Natural killer cell treated with Interleukin-12 subunit alpha and Interleukin-12 subunit beta and Interleukin-15 and Interleukin-18, amount 100 ng/mL, for 72 hours (primary cell): ENCODE data around the gene LMNTD1. TPM values are rescaled to one million over a fixed set of nuclear protein-coding genes. Genes with fewer than 3 reads are reported as not detected.
"Not testable (repeated sequence)": the region's sequence is repeated elsewhere in the genome, so short reads cannot be mapped to it uniquely, and the experiment has no call there.

Experiments
- ATAC-seq, 2 donors: fragments of 150-1000 bp; cut with Tn5 transposase in 1 of 2; sonication (Bioruptor Pico), chemical (Tn5 transposase) in 1 of 2; 2 replicates each; pipeline ENCODE4 v1.10.0; 2021
- DNase-seq: peaks from one replicate; pipeline ENCODE4 v3.0.0; 2022; ENCODE audit warnings: low spot score
- H3K27ac Mint-ChIP-seq, 2 donors: 1 replicate in 1 of 2; 2 replicates in 1 of 2; pipeline ENCODE4 v1.8.0; 2022; ENCODE audit warnings: mixed read lengths in 2 of 2, mild to moderate bottlenecking in 1 of 2, moderate library complexity in 1 of 2
- H3K27me3 Mint-ChIP-seq, 2 donors: 1 replicate in 1 of 2; 2 replicates in 1 of 2; pipeline ENCODE4 v1.8.0; 2022; ENCODE audit warnings: mixed read lengths in 2 of 2
- H3K36me3 Mint-ChIP-seq: one replicate; pipeline ENCODE4 v1.8.0; 2022; ENCODE audit warnings: mixed read lengths
- H3K4me1 Mint-ChIP-seq, 2 donors: 1 replicate in 1 of 2; 2 replicates in 1 of 2; pipeline ENCODE4 v1.8.0; 2022; ENCODE audit warnings: low read depth in 2 of 2, mixed read lengths in 2 of 2, mild to moderate bottlenecking in 1 of 2
- H3K4me3 Mint-ChIP-seq: one replicate; pipeline ENCODE4 v1.8.0; 2022; ENCODE audit warnings: mixed read lengths
- H3K9me3 Mint-ChIP-seq: 2 replicates; pipeline ENCODE4 v1.8.0; 2022; ENCODE audit warnings: mixed read lengths
- total RNA-seq, 2 donors: library from RNA; stranded (reverse); gene quantifications; one replicate each; pipeline ENCODE4 v1.2.3, GENCODE V29; 2022

The LMNTD1 gene, protein sequence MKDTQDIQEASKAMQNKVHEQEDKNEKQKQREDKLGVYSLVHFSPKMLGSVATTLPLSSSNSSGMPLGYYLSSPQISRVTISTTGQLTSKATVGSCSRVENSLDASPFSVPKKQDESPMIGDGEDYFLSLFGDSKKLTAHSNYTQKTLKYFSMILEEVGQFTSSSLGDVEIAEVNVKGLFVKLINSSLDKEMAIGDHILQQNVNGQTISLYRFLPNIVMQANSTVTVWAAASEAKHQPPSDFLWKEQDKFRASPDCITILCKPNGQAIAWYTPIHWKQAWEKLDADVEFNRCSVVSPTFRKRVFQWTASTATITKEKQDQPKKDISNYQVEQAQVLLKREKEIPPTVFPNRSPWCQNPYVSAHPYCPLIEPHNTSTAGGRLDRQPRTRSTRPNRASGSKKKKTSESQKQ
- total RNA-seq: not detected

DNA sequence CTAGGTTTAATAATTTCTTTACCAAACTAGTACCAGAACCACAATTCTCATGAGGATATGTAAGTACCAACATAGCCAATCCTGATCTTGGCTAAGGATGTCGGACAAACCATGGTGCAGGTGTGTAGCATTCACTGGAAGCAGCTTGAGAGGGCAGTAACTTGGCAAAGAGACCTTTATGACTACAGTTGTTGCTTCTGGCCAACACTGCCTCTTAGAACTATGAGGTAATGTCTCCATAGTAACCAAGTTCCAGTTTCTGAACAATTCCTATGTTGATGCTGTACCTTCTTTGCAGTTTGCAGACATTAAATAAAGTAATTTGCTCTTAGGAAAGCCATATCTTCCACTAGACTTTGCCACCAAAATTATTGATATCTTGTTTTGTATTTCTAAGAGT lies at the start of gene LMNTD1:
Gene LMNTD1 (minus strand): TSS at position 186 of the 400 bp plus-strand sequence. CDS start 324 bp downstream, outside the sequence.
- no peak within 1 kb of the TSS for H3K27ac Mint-ChIP-seq
- ATAC-seq (no peak), DNase-seq (no peak)
- peaks cover 4% of the 10 kb centered on the region for H3K36me3 Mint-ChIP-seq
- no peaks in the 10 kb centered on the region for H3K9me3 Mint-ChIP-seq
- no peak within 1 kb of the TSS for H3K4me3 Mint-ChIP-seq
- H3K27me3 Mint-ChIP-seq: peaks cover 11 to 16% of the 10 kb centered on the region in 2 donors
- no peaks in the 10 kb centered on the region for H3K4me1 Mint-ChIP-seq

GRCh38 chr12:25598956-25599355 lies 45.9 kb upstream of the LMNTD1 start:
- ATAC-seq (no peak), DNase-seq (no peak)
- no peak overlapping the region for H3K4me3 Mint-ChIP-seq
- H3K27ac Mint-ChIP-seq: no peak overlapping the region
- H3K9me3 Mint-ChIP-seq: peaks cover 11% of the 10 kb centered on the region
- peaks cover 0 to 2% of the 10 kb centered on the region in 2 donors for H3K27me3 Mint-ChIP-seq
- peaks cover 7 to 11% of the 10 kb centered on the region in 2 donors for H3K4me1 Mint-ChIP-seq
- H3K36me3 Mint-ChIP-seq: peaks cover 8% of the 10 kb centered on the region

DNA sequence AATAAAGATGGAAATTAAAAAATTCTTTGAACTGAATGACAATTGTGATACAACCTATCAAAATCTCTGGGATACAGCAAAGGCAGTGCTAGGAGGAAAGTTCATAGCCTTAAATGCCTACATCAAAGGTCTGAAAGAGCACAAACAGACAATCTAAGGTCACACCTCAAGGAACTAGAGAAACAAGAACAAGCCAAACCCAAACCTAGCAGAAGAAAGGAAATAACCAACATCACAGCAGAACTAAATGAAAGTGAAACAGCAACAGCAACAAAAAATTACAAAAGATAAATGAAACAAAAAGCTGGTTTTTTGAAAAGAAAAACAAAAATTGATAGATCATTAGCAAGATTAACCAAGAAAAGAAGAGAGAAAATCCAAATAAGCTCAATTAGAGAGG lies 42.4 kb upstream of the LMNTD1 start:
- Mint-ChIP-seq H3K4me1 (peaks cover 12 to 25% of the 10 kb centered on the region in 2 donors), H3K9me3 (peaks cover 14% of the 10 kb centered on the region), H3K4me3 (peak overlapping the region; percentile 46), H3K27ac (peak overlapping the region; percentile 51 to 87)
- not testable (repeated sequence) for H3K36me3 Mint-ChIP-seq, ATAC-seq, H3K27me3 Mint-ChIP-seq, DNase-seq

DNA sequence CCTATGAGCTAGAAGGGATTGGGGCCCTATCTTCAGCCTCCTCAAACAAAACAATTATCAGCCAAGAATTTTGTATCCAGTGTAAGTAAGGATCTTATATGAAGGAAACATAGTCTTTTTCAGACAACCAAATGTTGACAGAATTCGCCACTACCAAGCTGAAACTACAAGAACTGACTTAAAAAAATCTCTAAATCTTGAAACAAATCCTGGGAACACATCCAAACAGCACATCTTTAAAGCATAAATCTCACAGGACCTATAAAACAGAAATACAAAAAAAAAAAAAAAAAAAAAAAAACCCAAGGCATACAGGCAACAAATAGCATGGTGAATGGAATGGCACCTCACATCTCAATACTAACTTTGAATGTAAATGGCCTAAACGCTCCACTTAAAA lies 41.3 kb upstream of the LMNTD1 start:
- no peak overlapping the region for H3K4me3 Mint-ChIP-seq
- no peak for ATAC-seq

GRCh38 chr12:25592725-25593495 lies 39.8 kb upstream of the LMNTD1 start:
- peaks cover 20 to 34% of the 10 kb centered on the region in 2 donors for H3K4me1 Mint-ChIP-seq
- no peak overlapping the region for H3K27ac Mint-ChIP-seq
- DNase-seq (no peak), ATAC-seq (no peak)
- no peak overlapping the region for H3K4me3 Mint-ChIP-seq
- H3K27me3 Mint-ChIP-seq: no peaks in the 10 kb centered on the region
- H3K9me3 Mint-ChIP-seq: peaks cover 14% of the 10 kb centered on the region
- H3K36me3 Mint-ChIP-seq: no peaks in the 10 kb centered on the region

More for the DNA sequence above, 41.3 kb upstream of the LMNTD1 start:
- peaks cover 8% of the 10 kb centered on the region for H3K36me3 Mint-ChIP-seq
- no peak for DNase-seq
- peak overlapping the region in 1 of 2 donors; percentile 87 for H3K27ac Mint-ChIP-seq
- peaks cover 20 to 34% of the 10 kb centered on the region in 2 donors for H3K4me1 Mint-ChIP-seq
- H3K9me3 Mint-ChIP-seq: peaks cover 14% of the 10 kb centered on the region
- peaks cover 0 to 2% of the 10 kb centered on the region in 2 donors for H3K27me3 Mint-ChIP-seq

DNA sequence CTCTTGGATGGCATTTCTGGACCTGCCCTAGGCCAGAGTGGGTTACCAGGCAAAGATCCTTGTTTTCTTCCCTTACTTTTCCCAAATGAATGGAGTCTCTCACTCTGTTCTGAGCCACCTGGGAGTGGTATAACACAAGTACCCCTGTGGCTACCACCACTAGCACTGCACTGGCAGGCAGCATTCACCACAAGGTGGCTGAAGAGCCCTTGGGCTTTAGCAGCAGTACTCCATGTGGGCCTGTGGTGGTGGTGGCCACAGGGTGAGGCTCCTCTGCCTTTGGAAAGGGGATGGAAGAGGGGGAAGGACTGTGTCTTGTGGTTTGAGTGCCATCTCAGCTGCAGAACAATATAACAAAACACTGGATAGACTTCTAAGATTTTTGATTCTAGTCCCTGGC lies 38.1 kb upstream of the LMNTD1 start:
- no peaks in the 10 kb centered on the region for H3K27me3 Mint-ChIP-seq
- peak overlapping the region; percentile 29 to 87 for H3K27ac Mint-ChIP-seq
- no peak for DNase-seq
- ATAC-seq: no peak
- peaks cover 17% of the 10 kb centered on the region for H3K9me3 Mint-ChIP-seq
- peaks cover 20 to 42% of the 10 kb centered on the region in 2 donors for H3K4me1 Mint-ChIP-seq
- H3K36me3 Mint-ChIP-seq: peaks cover 4% of the 10 kb centered on the region
- no peak overlapping the region for H3K4me3 Mint-ChIP-seq

DNA sequence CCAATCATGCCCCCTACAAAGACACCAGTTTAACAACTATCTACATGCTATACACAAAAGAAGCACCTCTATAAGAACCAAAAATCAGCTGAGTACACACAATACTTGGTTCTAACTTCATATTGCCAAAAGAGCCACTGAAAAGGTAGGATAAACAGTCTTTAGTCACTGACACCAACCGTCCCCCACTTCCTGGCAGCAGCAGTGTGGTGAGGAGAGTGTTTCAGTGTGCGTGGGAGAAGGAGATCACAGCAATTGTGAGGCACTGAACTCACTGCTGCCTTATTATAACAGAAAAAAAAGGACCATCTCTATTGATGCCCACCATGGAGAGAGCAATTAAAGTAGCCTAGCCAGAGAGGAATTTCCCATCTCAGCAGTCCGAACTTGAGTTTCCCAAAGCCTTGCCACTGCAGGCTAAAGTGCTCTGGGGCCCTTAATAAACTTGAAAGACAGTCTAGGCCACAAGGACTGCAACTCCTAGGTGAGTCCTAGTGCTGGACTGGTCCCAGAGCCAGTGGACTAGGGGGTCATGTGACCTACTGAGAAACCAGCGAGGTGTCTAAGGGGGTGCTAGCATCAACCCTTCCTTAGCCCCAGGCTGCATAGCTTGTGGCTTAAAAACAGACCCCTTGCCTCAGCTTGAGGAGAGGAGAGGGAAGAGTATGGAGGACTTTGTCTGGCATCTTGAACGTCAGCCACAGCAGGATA lies 37.1 kb upstream of the LMNTD1 start:
- H3K27me3 Mint-ChIP-seq: no peaks in the 10 kb centered on the region
- peak overlapping the region; percentile 73 to 87 for H3K27ac Mint-ChIP-seq
- H3K4me3 Mint-ChIP-seq: peak overlapping the region; percentile 61

DNA sequence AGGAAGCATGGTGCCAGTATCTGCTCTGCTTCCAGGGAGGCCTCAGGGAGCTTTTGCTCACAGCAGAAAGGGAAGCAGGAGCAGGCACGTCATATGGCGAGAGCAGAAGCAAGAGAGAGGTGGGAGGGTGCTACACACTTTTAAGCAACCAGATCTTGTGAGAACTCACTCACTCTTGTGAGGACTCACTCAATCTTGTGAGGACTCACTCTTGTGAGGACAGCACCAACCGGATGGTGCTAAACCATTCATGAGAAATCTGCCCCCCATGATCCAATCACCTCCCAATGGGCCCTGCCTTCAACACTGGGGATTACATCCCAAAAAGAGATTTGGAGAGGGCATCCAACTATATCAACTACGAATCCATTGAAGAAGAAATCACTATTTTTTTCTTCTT lies 34.3 kb upstream of the LMNTD1 start:
- H3K9me3 Mint-ChIP-seq: peaks cover 12% of the 10 kb centered on the region
- H3K4me3 Mint-ChIP-seq: no peak overlapping the region
- H3K36me3 Mint-ChIP-seq: peaks cover 5% of the 10 kb centered on the region
- ATAC-seq (no peak), DNase-seq (no peak)
- peaks cover 13 to 32% of the 10 kb centered on the region in 2 donors for H3K4me1 Mint-ChIP-seq
- no peaks in the 10 kb centered on the region for H3K27me3 Mint-ChIP-seq
- no peak overlapping the region for H3K27ac Mint-ChIP-seq

More for the DNA sequence above, 37.1 kb upstream of the LMNTD1 start:
- H3K4me1 Mint-ChIP-seq: peaks cover 13 to 36% of the 10 kb centered on the region in 2 donors
- ATAC-seq (peak; percentile 86 to 89), DNase-seq (peak; percentile 70)
- peaks cover 12% of the 10 kb centered on the region for H3K9me3 Mint-ChIP-seq
- H3K36me3 Mint-ChIP-seq: peaks cover 5% of the 10 kb centered on the region

DNA sequence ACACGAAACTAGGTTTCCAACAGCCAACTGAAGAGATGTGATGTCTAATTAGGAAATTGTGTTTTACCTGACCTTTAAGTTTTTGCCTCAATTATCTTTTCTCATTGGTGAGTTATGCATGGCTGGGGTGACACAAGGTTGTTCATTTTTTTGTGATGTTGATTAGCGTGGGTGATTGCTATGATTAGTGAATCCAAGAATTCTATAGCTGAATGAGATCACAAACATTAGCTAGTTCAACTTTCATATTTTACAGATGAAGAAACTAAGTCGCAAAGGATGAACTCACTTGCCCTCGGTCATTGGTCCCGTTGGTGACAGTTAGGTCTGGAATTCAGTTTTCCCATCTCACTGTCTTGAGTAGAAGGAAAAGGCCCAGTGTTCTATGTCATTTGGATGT lies 32.6 kb upstream of the LMNTD1 start:
- H3K27ac Mint-ChIP-seq: no peak overlapping the region

DNA sequence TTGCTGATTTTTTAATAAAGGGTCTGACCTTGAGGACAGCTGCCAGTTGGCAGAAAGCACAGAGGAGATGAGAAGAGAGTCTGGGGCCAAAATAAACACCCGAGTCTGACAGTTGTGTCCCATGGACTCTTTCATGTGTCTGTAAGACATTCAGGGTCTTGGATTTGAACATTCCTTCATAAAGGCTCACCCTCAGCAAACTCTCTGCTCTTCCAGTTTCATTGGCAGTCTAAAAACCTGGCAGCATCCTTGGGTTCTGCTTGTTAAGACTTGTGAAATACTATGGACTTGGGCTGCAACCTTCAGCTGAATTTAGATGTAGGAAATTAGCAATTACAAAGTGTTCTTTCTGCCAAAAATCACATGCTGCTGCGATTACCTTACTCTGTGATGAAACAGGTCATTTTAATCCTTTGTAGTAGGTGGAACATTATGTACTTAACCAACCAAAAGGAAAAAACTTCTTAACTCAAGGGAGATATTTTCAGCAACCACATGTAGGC lies 32.0 kb upstream of the LMNTD1 start:
- H3K27me3 Mint-ChIP-seq: no peaks in the 10 kb centered on the region
- no peak overlapping the region for H3K4me3 Mint-ChIP-seq
- no peak for DNase-seq
- ATAC-seq: no peak
- peaks cover 4 to 14% of the 10 kb centered on the region in 2 donors for H3K4me1 Mint-ChIP-seq
- H3K9me3 Mint-ChIP-seq: peaks cover 9% of the 10 kb centered on the region
- H3K36me3 Mint-ChIP-seq: peaks cover 5% of the 10 kb centered on the region
- no peak overlapping the region for H3K27ac Mint-ChIP-seq

More for the DNA sequence above, 32.6 kb upstream of the LMNTD1 start:
- no peak overlapping the region for H3K4me3 Mint-ChIP-seq
- ATAC-seq (no peak), DNase-seq (no peak)
- H3K27me3 Mint-ChIP-seq: no peaks in the 10 kb centered on the region
- peaks cover 9% of the 10 kb centered on the region for H3K9me3 Mint-ChIP-seq
- peaks cover 5% of the 10 kb centered on the region for H3K36me3 Mint-ChIP-seq
- H3K4me1 Mint-ChIP-seq: peaks cover 10 to 20% of the 10 kb centered on the region in 2 donors

- Mint-ChIP-seq H3K27me3 (no peaks in the 10 kb centered on the region), H3K4me1 (peaks cover 0 to 9% of the 10 kb centered on the region in 2 donors), H3K4me3 (no peak overlapping the region), H3K36me3 (peaks cover 5% of the 10 kb centered on the region), H3K9me3 (peaks cover 9% of the 10 kb centered on the region), H3K27ac (no peak overlapping the region)
- ATAC-seq: no peak
- no peak for DNase-seq
These were observed 31.5 kb upstream of the LMNTD1 start for GRCh38 chr12:25584596-25584995.

DNA sequence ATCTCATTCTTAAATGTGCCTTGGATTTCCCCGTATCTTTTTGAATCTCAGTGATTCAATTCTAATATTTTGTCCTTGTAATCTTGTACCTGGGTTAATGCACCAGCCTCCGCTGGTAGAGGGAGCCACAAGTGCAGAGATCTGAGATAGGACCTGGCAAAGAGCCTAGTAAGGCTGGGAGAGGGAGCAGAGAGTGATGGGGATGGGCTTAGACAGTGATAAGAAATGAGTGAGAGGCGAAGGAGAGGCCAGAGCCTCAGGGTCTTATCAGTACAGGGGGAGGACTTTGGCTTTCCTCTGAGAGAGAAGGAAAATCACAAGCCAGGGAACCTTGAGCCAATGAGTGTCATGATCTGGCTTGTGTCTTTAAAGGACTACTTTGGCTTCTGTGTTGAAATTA lies 30.5 kb upstream of the LMNTD1 start:
- H3K4me3 Mint-ChIP-seq: no peak overlapping the region
- DNase-seq: no peak
- H3K27ac Mint-ChIP-seq: no peak overlapping the region
- no peaks in the 10 kb centered on the region for H3K27me3 Mint-ChIP-seq
- peaks cover 0 to 9% of the 10 kb centered on the region in 2 donors for H3K4me1 Mint-ChIP-seq
- H3K36me3 Mint-ChIP-seq: peaks cover 5% of the 10 kb centered on the region
- H3K9me3 Mint-ChIP-seq: peaks cover 9% of the 10 kb centered on the region
- no peak for ATAC-seq

DNA sequence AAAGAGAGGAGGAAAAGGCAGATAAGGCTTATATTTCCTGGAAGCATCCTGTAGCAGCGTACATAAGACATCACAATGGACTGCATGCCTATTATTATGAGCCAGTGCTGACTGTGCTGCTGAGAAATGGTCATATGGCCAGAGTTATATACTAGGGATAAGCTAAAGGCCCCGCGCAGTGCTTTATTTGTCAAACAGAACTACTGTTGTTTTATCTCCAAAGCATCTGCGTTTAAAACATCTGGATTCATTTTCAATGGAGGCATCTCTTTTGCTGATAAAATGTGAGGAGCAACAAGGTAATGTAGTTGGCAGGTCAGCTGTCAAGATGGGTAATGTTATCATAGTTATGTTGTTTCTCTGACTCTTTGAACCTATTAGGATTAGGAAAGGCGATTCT lies 28.0 kb upstream of the LMNTD1 start:
- no peak overlapping the region for H3K27ac Mint-ChIP-seq
- peaks cover under 1% of the 10 kb centered on the region for H3K9me3 Mint-ChIP-seq
- H3K4me3 Mint-ChIP-seq: no peak overlapping the region
- H3K4me1 Mint-ChIP-seq: peaks cover 0 to under 1% of the 10 kb centered on the region in 2 donors
- ATAC-seq (no peak), DNase-seq (no peak)
- peaks cover 5% of the 10 kb centered on the region for H3K36me3 Mint-ChIP-seq
- no peaks in the 10 kb centered on the region for H3K27me3 Mint-ChIP-seq
